NCI-H2196 treated with DMSO at 0.1 percent for 48 hours (cell line): ENCODE data around the gene DPP6.
A peak's percentile ranks its signal among the peaks of the same experiment; 100 is the strongest.

Source experiments
- DNase-seq: peaks from one replicate; lab custom pipeline; 2025; ENCODE audit not compliant: unreplicated experiment; lab: John Stamatoyannopoulos, UW

DPP6 gene

DNA sequence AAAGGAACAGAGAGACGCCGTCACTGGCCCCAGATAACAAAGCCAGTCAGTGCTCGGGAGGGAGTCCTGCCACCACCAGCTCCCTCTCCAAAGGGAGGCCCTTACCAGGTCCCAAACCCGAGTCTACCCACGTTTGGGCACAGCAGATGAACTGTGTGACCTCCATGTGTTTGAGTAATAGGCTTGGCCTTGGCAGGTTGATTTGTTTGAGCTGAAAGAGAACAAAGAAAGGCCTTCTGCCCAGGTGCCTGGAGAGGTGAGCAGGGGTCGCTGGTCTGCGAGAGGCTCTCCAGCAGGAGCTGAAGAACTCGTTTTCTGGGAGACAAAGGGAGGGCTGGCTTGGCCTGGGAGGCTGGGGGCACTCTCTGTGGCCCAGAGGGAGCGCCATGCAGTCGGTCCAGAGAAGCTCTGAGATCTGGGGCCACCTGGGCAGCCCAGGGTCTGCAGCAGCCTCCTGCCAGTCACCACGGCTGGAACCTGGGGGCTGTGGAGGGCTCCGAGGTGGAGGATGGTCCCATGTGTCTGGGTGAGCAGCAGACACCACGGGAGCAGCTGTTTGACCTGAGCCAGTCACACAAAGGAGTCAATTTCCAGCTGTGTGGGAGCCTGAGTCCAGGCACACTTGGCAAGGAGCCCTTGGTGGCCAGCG is 851.0 kb downstream of the DPP6 start:
- DNase-seq, result no peak

DNA sequence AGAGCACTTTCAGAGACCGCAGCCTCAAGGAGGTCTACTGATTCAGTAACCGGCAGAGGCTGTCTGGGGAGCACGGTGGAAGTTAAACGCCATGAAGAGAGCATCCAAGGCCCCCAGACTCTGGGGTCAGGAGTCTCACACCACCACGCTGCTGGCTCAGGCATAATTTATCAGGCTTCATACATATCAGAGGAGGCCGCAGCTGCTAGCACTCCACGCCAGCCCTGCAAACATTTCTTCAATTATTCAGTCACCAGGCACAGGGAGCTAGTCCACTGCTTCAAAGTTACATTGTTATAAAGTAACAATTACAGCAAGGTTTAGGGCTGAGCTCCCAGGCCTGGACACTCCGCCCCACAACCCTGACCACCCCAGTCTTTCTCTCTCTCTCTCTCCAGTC is 852.9 kb downstream of the DPP6 start:
- DNase-seq, result no peak

DNA sequence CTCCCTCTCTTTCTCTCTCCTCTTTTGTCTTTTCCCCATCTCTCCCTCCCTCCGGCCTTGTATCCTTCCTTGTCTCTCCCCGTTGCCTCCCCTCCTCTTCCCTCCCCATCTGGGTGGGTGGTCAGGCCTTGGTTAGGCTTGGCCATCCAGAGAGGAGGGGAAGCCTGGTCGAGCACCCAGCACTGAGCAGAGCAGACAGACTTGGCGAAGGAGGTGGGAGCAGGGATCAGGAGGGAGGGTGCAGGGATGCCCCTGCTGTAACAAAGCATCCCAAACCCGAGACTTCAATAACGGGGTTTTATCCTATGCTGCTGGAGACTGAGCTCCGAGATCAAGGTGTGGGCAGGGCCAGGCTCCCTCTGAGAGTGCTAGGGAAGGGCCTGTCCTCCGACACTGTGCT is 853.4 kb downstream of the DPP6 start:
- DNase-seq, result no peak

GRCh38 chr7:154906201-154906600 is 854.0 kb downstream of the DPP6 start:
- DNase-seq, result no peak

DNA sequence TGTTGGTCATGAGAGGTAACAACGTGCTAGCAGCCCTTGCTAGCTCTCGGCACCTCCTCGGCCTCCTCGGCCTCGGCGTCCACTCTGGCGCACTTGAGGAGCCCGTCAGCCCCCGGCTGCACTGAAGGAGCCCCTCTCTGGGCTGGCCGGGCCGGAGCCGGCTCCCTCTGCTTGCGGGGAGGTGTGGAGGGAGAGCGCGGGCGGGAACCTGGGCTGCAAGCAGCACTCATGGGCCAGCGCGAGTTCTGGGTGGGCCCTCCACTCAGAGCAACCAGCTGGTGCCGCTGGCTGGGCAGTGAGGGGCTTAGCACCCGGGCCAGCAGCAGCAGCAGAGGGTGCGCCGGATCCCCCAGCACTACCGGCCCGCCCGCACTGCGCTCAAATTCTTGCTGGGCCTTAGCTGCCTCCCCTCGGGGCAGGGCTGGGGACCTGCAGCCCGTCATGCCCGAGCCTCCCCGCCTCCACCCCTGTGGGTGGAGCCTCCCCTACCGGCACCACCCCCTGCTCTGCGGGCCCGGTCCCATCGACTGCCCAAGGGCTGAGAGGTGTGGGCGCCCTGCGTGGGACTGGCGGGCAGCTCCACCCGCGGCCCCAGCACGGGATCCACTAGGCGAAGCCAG is 854.6 kb downstream of the DPP6 start:
- no peak for DNase-seq

DNA sequence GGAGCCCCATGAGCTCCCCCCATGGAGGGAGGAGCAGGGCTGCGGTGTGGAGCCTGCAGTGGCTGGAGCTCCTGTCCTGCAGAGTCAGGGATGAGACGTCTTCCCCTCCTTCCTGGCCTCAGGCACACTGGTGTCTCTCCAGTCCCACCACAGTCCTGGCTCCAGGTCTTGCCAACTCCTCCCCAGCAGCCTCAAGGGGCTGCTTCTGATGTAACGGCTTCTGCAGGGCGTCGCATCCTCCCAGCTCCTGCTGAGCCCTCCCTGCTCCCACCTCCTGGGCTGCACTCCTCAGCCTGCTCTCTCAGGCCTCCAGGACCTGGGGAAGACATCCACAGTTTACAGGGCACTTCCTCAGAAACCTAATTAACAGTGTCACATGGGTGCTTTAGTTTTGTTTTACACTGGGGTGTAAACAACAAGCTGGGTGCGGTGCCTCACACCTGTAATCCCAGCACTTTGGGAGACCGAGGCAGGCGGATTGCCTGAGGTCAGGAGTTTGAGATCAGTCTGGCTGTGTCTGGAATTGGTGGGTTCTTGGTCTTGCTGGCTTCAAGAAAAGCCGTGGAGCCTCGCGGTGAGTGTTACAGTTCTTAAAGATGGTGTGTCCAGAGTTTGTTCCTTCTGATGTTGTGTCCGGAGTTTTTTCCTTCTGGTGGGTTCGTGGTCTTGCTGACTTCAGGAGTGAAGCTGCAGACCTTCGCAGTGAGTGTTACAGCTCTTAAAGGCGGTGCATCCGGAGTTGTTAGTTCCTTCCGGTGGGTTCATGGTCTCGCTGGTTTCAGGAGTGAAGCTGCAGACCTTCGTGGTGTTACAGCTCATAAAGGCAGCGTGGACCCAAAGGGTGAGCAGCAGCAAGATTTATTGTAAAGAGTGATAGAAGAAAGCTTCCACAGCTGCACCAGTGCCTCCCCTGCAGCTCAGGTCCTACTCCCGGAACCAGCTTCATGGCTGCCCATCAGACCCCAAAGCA is 855.7 kb downstream of the DPP6 start:
- no peak for DNase-seq

DNA sequence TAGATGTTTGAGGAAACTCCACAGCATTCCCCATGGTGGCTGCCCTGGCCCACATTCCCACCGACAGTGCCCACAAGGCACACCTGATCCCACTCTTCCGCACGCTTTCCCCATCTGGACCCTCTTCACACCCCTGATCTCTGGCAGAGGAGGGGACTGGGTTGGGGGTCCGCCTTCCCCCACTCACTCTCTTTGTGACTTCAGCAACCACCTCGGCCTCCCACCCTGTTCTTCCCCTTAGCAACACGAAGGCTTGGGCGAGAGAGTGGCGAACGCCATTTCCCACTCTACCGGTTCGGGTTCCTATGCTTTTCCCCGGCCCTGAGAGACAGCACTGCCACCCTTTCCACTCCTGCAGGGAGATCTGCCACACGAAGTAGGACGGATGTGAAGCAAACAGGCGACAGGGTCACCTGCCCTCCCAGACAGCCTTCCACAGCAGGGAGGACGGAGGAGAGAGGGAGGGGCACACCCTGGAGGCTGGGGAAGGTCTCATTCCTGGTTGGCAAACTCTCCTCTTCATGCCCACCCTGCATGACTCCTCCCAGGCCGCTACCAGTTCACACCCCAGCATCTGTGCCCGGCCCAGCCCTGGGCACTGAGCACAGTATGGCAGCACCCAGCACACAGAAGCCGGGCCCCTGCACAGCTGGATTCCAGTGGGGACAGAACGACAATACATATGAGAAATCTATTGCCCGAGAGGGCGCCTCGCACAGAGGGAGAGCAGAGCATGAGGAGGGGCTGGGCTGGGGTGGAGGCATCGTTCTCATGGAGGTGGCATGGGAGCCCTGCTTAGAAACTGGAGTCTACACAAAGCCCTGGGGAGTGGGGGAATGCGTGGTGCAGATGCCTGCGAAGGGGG is 857.3 kb downstream of the DPP6 start:
- DNase-seq, result no peak

DNA sequence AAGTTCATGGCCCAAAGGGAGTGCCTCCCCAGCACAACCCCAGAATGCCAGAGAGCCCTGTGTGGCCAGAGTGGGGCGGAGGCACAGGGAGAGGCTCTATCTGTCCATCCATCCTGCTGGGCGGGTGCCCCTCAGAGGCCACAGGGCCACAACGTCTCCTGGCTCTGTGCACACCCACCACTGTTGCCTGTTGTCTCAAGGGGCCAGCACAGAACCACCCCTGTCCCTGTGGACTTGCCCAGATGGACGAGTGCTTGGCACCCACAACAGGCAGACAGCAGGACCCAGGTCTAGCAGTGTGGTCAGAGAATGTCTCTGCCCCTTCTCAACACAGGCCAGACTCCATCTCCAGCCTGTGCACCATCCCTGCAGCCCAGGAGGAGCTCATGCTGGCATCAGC is 857.9 kb downstream of the DPP6 start:
- no peak for DNase-seq

GRCh38 chr7:154910977-154911376 is 858.8 kb downstream of the DPP6 start:
- DNase-seq, result no peak

GRCh38 chr7:154911411-154911810 is 859.2 kb downstream of the DPP6 start:
- no peak for DNase-seq

- DNase-seq, result no peak
These were observed 859.8 kb downstream of the DPP6 start for GRCh38 chr7:154911862-154912455.

- no peak for DNase-seq
These were observed 860.9 kb downstream of the DPP6 start for GRCh38 chr7:154912871-154913637.

- peak; percentile 2 for DNase-seq
These were observed 861.6 kb downstream of the DPP6 start for GRCh38 chr7:154913638-154914307.

- DNase-seq, result no peak
These were observed 862.3 kb downstream of the DPP6 start for GRCh38 chr7:154914308-154914995.

DNA sequence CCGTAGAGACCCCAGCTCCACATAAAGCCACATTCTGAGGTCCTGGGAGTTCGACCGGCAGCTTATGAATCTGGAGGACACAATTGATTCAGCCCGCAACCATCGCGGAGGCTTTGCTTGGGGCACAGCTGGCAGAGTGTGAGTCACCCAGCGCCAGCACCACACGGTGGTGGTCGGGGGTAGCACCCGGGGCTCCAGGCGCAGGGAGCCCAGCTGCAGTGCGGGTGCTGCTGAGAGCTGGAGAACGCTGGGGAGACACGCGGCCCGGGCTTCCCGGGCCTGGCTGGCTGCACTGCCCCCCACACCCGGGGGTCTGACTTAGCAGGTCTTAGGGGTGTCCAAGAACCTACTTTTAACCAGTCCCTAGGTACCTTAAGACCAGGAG is 862.8 kb downstream of the DPP6 start:
- no peak for DNase-seq

GRCh38 chr7:154915600-154915999 is 863.4 kb downstream of the DPP6 start:
- no peak for DNase-seq

- DNase-seq, result no peak
These were observed 864.2 kb downstream of the DPP6 start for GRCh38 chr7:154916381-154916780.

DNA sequence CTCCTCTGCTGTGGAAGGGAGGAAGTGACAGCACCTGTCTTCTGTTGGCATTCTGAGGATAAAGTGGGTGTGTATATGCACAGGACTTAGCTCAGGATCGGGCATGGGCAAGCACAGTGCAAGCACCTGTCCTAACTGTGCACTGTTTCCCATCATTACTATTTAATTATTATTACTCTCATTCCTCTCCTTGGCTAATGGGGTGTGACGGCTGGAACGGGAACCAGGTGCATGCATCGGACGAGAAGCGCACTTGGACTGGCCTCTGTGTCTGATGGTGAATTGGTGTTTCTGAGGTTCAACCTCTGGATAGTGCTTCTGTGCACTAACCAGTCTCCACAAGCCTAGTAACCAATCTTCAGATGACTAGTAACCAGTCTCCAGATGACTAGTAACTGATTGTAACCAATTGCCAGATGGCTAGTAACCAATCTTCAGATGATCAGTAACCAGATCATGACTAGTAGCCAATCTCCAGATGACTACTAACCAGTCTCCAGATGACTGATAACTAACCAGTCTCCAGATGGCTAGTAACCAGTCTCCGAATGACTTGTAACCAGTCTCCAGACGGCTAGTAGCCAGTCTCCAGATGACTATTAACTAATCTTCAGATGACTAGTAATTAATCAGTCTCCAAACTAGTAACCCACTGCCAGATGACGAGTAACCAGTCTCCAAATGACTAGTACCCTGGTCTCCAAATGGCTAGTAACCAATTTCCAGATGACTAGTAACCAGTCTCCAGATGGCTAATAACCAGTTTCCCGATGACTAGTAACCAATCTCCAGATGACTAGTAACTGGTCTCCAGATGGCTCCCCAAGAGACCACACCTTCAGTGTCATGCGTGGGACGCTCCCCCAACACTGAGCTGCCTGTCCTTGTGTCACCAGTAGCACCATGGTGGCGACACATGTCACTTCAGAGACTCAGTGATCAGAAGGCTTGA is 864.9 kb downstream of the DPP6 start:
- DNase-seq, result no peak
